Measurements from ENCODE around the gene GLYAT.
"Not testable (repeated sequence)": the region's sequence is repeated elsewhere in the genome, so short reads cannot be mapped to it uniquely, and the experiment has no call there.

The GLYAT gene

GRCh38 chr11:58742981-58743880, 11.5 kb upstream of the GLYAT start:
- no peak for DNase-seq

GRCh38 chr11:58742140-58742539, 10.4 kb upstream of the GLYAT start:
- DNase-seq: no peak

GRCh38 chr11:58741127-58741526, 9.4 kb upstream of the GLYAT start:
- DNase-seq: no peak

- DNase-seq: no peak
These were observed 8.7 kb upstream of the GLYAT start for GRCh38 chr11:58740447-58740846.

- peak; percentile 45 for DNase-seq
These were observed 8.1 kb upstream of the GLYAT start for GRCh38 chr11:58739725-58740430.

- no peak for DNase-seq
These were observed 3.1 kb upstream of the GLYAT start for GRCh38 chr11:58734681-58735490.

- DNase-seq: no peak
These were observed 1.1 kb downstream of the GLYAT start for GRCh38 chr11:58730507-58731089.

GRCh38 chr11:58727415-58727797, 4.3 kb downstream of the GLYAT start:
- no peak for DNase-seq

- DNase-seq: peak; percentile 68
These were observed 4.9 kb downstream of the GLYAT start for GRCh38 chr11:58726737-58727414.

- no peak for DNase-seq
These were observed 12.2 kb downstream of the GLYAT start for GRCh38 chr11:58719406-58720117.

- DNase-seq: no peak
These were observed 19.2 kb downstream of the GLYAT start for GRCh38 chr11:58712531-58712930.

GRCh38 chr11:58711832-58712231, 19.9 kb downstream of the GLYAT start:
- DNase-seq: no peak

- DNase-seq: no peak
These were observed 24.0 kb downstream of the GLYAT start for GRCh38 chr11:58707767-58708166.

- DNase-seq: not testable (repeated sequence)
These were observed 34.9 kb downstream of the GLYAT start for GRCh38 chr11:58696825-58697224.

- no peak for DNase-seq
These were observed 38.7 kb downstream of the GLYAT start for GRCh38 chr11:58693026-58693425.

- DNase-seq: peak; percentile 78
These were observed 40.1 kb downstream of the GLYAT start for GRCh38 chr11:58691675-58692074.

GRCh38 chr11:58688789-58689503, 42.8 kb downstream of the GLYAT start:
- no peak for DNase-seq

- DNase-seq: peak; percentile 12
These were observed 45.6 kb downstream of the GLYAT start for GRCh38 chr11:58685973-58686722.

GRCh38 chr11:58682660-58683059, 49.1 kb downstream of the GLYAT start:
- DNase-seq: not testable (repeated sequence)

GRCh38 chr11:58677536-58677935, 54.2 kb downstream of the GLYAT start:
- not testable (repeated sequence) for DNase-seq

Measured in hematopoietic multipotent progenitor cell treated with erythropoietin and hydrocortisone succinate and interleukin-3 and kit ligand, for 4 days (in vitro differentiated cells).